K562 (cell line): ENCODE results near the gene KIF1A. TPM values are rescaled to one million over a fixed set of nuclear protein-coding genes. Genes with fewer than 3 reads are reported as not detected.

Experiments used
- ATAC-seq: fragments of 200-7000 bp; cut with Tn5 transposase; 3 replicates; pipeline ENCODE4 v1.9.1; 2020; ENCODE audit warnings: moderate library complexity
- BruUV-seq: library from RNA; stranded (reverse); fragments of 400-500 nt; replicated peaks from 2 replicates; lab custom pipeline; 2021; lab: Mats Ljungman, UMichigan
- CTCF ChIA-PET: fragments of 300-600 bp; formaldehyde crosslinking; extraction: SDS; loops from one replicate; lab custom pipeline; 2021; ENCODE audit warnings: low intra/inter-chr PET ratio; lab: Yijun Ruan, JAX
- POLR2A ChIA-PET: fragments of 300-600, 350-650 bp; sonication (Branson Sonifier 250); formaldehyde crosslinking; extraction: SDS; loops from one replicate; lab custom pipeline; 2021; ENCODE audit warnings: antibody characterized with exemption, inconsistent platforms; lab: Yijun Ruan, JAX
- DNase-seq, 4 experiments: peaks; one replicate each; pipeline versions ENCODE4 v3.0.0 to v3.0.0-alpha.2; 2011 to 2018; ENCODE audit warnings: low spot score in 3 of 4, mixed read lengths in 3 of 4; ENCODE audit errors: extremely low read depth in 1 of 4
- FAIRE-seq: peaks from 2 replicates; lab custom pipeline; 2011; peaks lifted over from hg19 to GRCh38; lab: Jason Lieb, UNC
- H2AFZ ChIP-seq: 2 replicates; pipeline ENCODE4 v1.6.0; 2011; ENCODE audit warnings: low read depth, low read length, control low read depth, inconsistent platforms
- H3K27ac ChIP-seq: fragments of 200-600 bp; 3 replicates; pipeline ENCODE4 v1.8.0; 2011; ENCODE audit warnings: low read depth, mild to moderate bottlenecking, control low read depth, inconsistent platforms, low read length, moderate library complexity, mixed read lengths; ENCODE audit errors: extremely low read depth
- H3K27me3 ChIP-seq, 2 experiments: fragments of 300-600 bp in 1 of 2; 2 replicates in 1 of 2; 3 replicates in 1 of 2; pipeline versions ENCODE4 v1.6.0 to v1.8.0; 2011; ENCODE audit warnings: inconsistent platforms in 2 of 2, low read length in 2 of 2, mild to moderate bottlenecking in 1 of 2, mixed read lengths in 1 of 2, moderate library complexity in 1 of 2; ENCODE audit not compliant: control insufficient read depth in 2 of 2, insufficient read depth in 2 of 2
- H3K36me3 ChIP-seq: fragments of 300-600 bp; 3 replicates; pipeline ENCODE4 v1.8.0; 2011; ENCODE audit warnings: mild to moderate bottlenecking, low read length, inconsistent platforms; ENCODE audit not compliant: control insufficient read depth, insufficient read depth
- H3K4me1 ChIP-seq, 2 experiments: fragments of 200-600 bp in 1 of 2; replicated peaks in 1 of 2; 2 replicates in 1 of 2; 3 replicates in 1 of 2; pipeline versions ENCODE4 v1.5.1 to v1.8.0; 2011; ENCODE audit warnings: inconsistent platforms in 2 of 2, low read length in 2 of 2, mild to moderate bottlenecking in 1 of 2, mixed read lengths in 1 of 2, moderate library complexity in 1 of 2; ENCODE audit not compliant: control insufficient read depth in 2 of 2, insufficient read depth in 2 of 2
- H3K4me2 ChIP-seq: 2 replicates; pipeline ENCODE4 v1.6.1; 2011; ENCODE audit warnings: low read length, control low read depth, inconsistent platforms, mixed read lengths; ENCODE audit not compliant: insufficient read depth
- H3K4me3 ChIP-seq: fragments of 200-600 bp; sonication (generic), shearing (Covaris generic); 2 replicates; pipeline ENCODE4 v1.5.1; 2016; ENCODE audit warnings: control low read depth, inconsistent platforms
- H3K79me2 ChIP-seq: fragments of 200-600 bp; 3 replicates; pipeline ENCODE4 v1.8.0; 2011; ENCODE audit warnings: low read length, inconsistent platforms; ENCODE audit not compliant: control insufficient read depth, insufficient read depth
- H3K9ac ChIP-seq, 2 experiments: 2 replicates each; pipeline versions ENCODE4 v1.6.0 to v1.6.1; 2011; ENCODE audit warnings: low read depth in 2 of 2, low read length in 2 of 2, control low read depth in 1 of 2, inconsistent platforms in 1 of 2, mild to moderate bottlenecking in 1 of 2, mixed read lengths in 1 of 2; ENCODE audit not compliant: insufficient read depth in 1 of 2
- H3K9me1 ChIP-seq: one replicate; pipeline ENCODE4 v1.6.0; 2011; ENCODE audit warnings: inconsistent platforms, mild to moderate bottlenecking, low read length, moderate library complexity; ENCODE audit not compliant: control insufficient read depth, insufficient read depth
- H3K9me3 ChIP-seq: replicated peaks from 2 replicates; pipeline ENCODE4 v1.5.1; 2011; ENCODE audit warnings: low read depth, low read length, inconsistent platforms; ENCODE audit not compliant: control insufficient read depth, insufficient read depth
- H4K20me1 ChIP-seq: replicated peaks from 2 replicates; pipeline ENCODE4 v1.6.1; 2011; ENCODE audit warnings: low read length, inconsistent platforms, mixed read lengths; ENCODE audit not compliant: control insufficient read depth, insufficient read depth
- ARID3B ChIP-seq: fragments of 250-450 bp; sonication (Bioruptor Pico); IDR thresholded peaks from 2 replicates; pipeline ENCODE4 v1.4.0; 2020; ENCODE audit warnings: borderline replicate concordance
- GATA2 ChIP-seq: sonication (generic); formaldehyde crosslinking; IDR thresholded peaks from 2 replicates; pipeline ENCODE4 v1.4.0; 2020; ENCODE audit warnings: mild to moderate bottlenecking, missing genetic modification reagents
- HDGF ChIP-seq: fragments of 450-650 bp; IDR thresholded peaks from 2 replicates; pipeline ENCODE4 v1.6.1; 2016
- JUNB ChIP-seq: fragments of 450-650 bp; formaldehyde crosslinking; conservative IDR thresholded peaks from 2 replicates; pipeline ENCODE4 v1.4.0; 2020; ENCODE audit warnings: mild to moderate bottlenecking
- ZNF212 ChIP-seq: fragments of 450-650 bp; formaldehyde crosslinking; IDR thresholded peaks from 2 replicates; pipeline ENCODE4 v1.4.0; 2020; ENCODE audit warnings: mild to moderate bottlenecking
- WGBS: fragments of 100-300 bp; shearing (Covaris generic); methylation state at CpG from one replicate; pipeline ENCODE4 v1.1.6; 2016; ENCODE audit warnings: low coverage, mixed read lengths; ENCODE audit not compliant: insufficient coverage; ENCODE audit errors: missing lambda C conversion rate; 5-methylcytosine and 5-hydroxymethylcytosine counted together
- in situ Hi-C: fragments of 300-500 bp; cut with MboI; formaldehyde crosslinking; loops from 4 replicates; pipeline ENCODE4 v1.15.0; 2018; ENCODE audit warnings: inconsistent platforms, mixed read lengths
- intact Hi-C: fragments of 100-400 bp; cut with micrococcal nuclease; formaldehyde crosslinking; loops from 2 replicates; pipeline ENCODE4 v1.14.2; 2022
- polyA plus RNA-seq, 8 experiments: library from polyadenylated mRNA; depleted of rRNA in 4 of 8; stranded (reverse) in 5 of 8; unstranded in 3 of 8; fragments of >200 nt; fragmentation: Nextera tagmentation in 2 of 8; fragmentation: Illumina TruSeq in 1 of 8; extraction: Ambion mirVana in 2 of 8; extraction: Trizol in 1 of 8; gene quantifications; 2 replicates each; pipeline versions ENCODE4 v1.2.1 to v1.2.3, GENCODE V29; 2011 to 2014; ENCODE audit warnings: inconsistent platforms in 1 of 8, missing spikeins in 1 of 8
- total RNA-seq, 7 experiments: library from RNA; depleted of rRNA in 6 of 7; stranded (reverse); fragments of >200 nt in 6 of 7; fragmentation: Illumina TruSeq in 2 of 7; extraction: Trizol in 2 of 7; gene quantifications; 2 replicates each; pipeline versions ENCODE4 v1.2.1 to v1.2.3, GENCODE V29; 2011 to 2021; ENCODE audit warnings: low replicate concordance in 1 of 7
- TF ChIP-seq, protein P1 (sequence below): fragments of 250-450 bp; sonication (Bioruptor Pico); IDR thresholded peaks from 2 replicates; pipeline ENCODE4 v1.4.0; 2020; ENCODE audit warnings: mild to moderate bottlenecking, moderate library complexity
- TF ChIP-seq, protein P2 (sequence below): fragments of 250-450 bp; sonication (Bioruptor Pico); IDR thresholded peaks from 2 replicates; pipeline ENCODE4 v1.9.0; 2021; ENCODE audit warnings: mild to moderate bottlenecking

Gene KIF1A
- total and polyA plus RNA-seq, 9 of the 15 experiments (the other 6 are each of a cell fraction or from before 2014, with no cell fraction given) = 0.07 to 1.4 (median 0.45) TPM; not detected in 2

DNA sequence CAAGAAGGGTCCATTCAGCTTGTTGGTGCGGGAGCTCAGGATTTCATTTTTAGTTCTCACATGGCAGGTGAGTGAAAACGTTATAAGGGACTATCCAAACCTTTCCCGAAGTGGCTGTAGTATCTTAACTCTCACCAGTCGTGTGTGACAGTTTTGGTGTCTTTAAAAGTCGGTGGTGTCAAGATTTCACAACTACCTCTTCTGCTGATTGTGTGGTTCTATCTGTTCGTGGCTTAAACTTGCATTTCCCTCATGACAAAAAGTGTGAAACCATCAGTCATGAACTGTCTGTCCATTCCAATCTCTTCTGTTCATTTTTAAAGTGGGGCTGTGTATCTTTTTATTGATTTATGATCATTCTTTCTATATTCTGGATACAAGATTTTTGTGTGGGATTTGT lies 133.6 kb downstream of the KIF1A start:
- 0% methylated on average over 6 of the region's 6 CpGs for WGBS
- no peak for DNase-seq
- TF ChIP-seq JUNB (CRISPR knock-in tag) (no peak), HDGF (no peak), ARID3B (no peak), ZNF212 (no peak), GATA2 (CRISPR knock-in tag) (no peak)
- TF ChIP-seq, protein P1, sequence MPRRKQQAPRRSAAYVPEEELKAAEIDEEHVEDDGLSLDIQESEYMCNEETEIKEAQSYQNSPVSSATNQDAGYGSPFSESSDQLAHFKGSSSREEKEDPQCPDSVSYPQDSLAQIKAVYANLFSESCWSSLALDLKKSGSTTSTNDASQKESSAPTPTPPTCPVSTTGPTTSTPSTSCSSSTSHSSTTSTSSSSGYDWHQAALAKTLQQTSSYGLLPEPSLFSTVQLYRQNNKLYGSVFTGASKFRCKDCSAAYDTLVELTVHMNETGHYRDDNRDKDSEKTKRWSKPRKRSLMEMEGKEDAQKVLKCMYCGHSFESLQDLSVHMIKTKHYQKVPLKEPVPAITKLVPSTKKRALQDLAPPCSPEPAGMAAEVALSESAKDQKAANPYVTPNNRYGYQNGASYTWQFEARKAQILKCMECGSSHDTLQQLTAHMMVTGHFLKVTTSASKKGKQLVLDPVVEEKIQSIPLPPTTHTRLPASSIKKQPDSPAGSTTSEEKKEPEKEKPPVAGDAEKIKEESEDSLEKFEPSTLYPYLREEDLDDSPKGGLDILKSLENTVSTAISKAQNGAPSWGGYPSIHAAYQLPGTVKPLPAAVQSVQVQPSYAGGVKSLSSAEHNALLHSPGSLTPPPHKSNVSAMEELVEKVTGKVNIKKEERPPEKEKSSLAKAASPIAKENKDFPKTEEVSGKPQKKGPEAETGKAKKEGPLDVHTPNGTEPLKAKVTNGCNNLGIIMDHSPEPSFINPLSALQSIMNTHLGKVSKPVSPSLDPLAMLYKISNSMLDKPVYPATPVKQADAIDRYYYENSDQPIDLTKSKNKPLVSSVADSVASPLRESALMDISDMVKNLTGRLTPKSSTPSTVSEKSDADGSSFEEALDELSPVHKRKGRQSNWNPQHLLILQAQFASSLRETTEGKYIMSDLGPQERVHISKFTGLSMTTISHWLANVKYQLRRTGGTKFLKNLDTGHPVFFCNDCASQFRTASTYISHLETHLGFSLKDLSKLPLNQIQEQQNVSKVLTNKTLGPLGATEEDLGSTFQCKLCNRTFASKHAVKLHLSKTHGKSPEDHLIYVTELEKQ (CRISPR knock-in tag) = no peak
- TF ChIP-seq, protein P2, sequence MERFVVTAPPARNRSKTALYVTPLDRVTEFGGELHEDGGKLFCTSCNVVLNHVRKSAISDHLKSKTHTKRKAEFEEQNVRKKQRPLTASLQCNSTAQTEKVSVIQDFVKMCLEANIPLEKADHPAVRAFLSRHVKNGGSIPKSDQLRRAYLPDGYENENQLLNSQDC (CRISPR knock-in tag) = no peak
- Histone ChIP-seq H3K36me3 (no peaks in the 10 kb centered on the region), H3K9ac (no peak overlapping the region), H3K9me3 (no peaks in the 10 kb centered on the region), H3K4me1 (no peaks in the 10 kb centered on the region), H3K4me3 (no peak overlapping the region), H3K79me2 (no peaks in the 10 kb centered on the region), H3K27me3 (peaks cover 0 to 33% of the 10 kb centered on the region in 2 experiments; a peak in 3 of 5 replicates), H3K27ac (no peak overlapping the region), H4K20me1 (no peaks in the 10 kb centered on the region; the same call in 1 of the 2 replicates), H3K9me1 (no peaks in the 10 kb centered on the region), H2AFZ (no peak overlapping the region), H3K4me2 (no peak overlapping the region)
- intact Hi-C loops = no loop called here
- FAIRE-seq = no peak
- in situ Hi-C loops = no loop called here
- no peak for ATAC-seq
- no TSS peak for BruUV-seq
- POLR2A ChIA-PET = no interaction called here
- CTCF ChIA-PET = no interaction called here
